NB4 (cell line): ENCODE measurements around the gene SULT1A1.

Experiments used
- CTCF ChIP-seq: IDR thresholded peaks from one replicate; pipeline ENCODE4 v1.5.1; 2012; ENCODE audit warnings: low read depth, low read length
- MAX ChIP-seq: IDR thresholded peaks from 2 replicates; pipeline ENCODE4 v1.6.1; 2011; ENCODE audit warnings: low read depth, low read length
- POLR2A ChIP-seq: IDR thresholded peaks from 2 replicates; pipeline ENCODE4 v1.6.1; 2011; ENCODE audit warnings: mild to moderate bottlenecking; ENCODE audit not compliant: insufficient read length; ENCODE audit errors: extremely low read depth

- no peak for TF ChIP-seq CTCF
- TF ChIP-seq POLR2A = no peak
- TF ChIP-seq MAX = no peak
Measured at GRCh38 chr16:28555561-28555960, 54.3 kb downstream of the SULT1A1 start.
